Large intestine (tissue), 3 donors: ENCODE results near the gene OR2T8. TPM values are rescaled to one million over a fixed set of nuclear protein-coding genes. Genes with fewer than 3 reads are reported as not detected.
"Not testable (repeated sequence)": the region's sequence is repeated elsewhere in the genome, so short reads cannot be mapped to it uniquely, and the experiment has no call there.

Source experiments
- DNase-seq, 2 donors: peaks; one replicate each; pipeline versions ENCODE4 v3.0.0 to v3.0.0-alpha.2; 2013
- H3K27ac ChIP-seq: one replicate; pipeline ENCODE4 v1.5.1; 2013; ENCODE audit warnings: low read length
- H3K27me3 ChIP-seq: 2 replicates; pipeline ENCODE4 v1.6.1; 2013; ENCODE audit warnings: low read length; ENCODE audit not compliant: control insufficient read depth, insufficient read depth
- H3K36me3 ChIP-seq: 2 replicates; pipeline ENCODE4 v1.6.1; 2013; ENCODE audit warnings: low read length; ENCODE audit not compliant: control insufficient read depth, insufficient read depth
- H3K4me1 ChIP-seq: one replicate; pipeline ENCODE4 v1.6.1; 2013; ENCODE audit warnings: low read length; ENCODE audit not compliant: control insufficient read depth, insufficient read depth
- H3K4me3 ChIP-seq: one replicate; pipeline ENCODE4 v1.5.1; 2013; ENCODE audit warnings: low read length
- H3K9me3 ChIP-seq: one replicate; pipeline ENCODE4 v1.6.1; 2013; ENCODE audit warnings: mild to moderate bottlenecking, low read depth, low read length, moderate library complexity; ENCODE audit not compliant: control insufficient read depth
- WGBS: methylation state at CpG from one replicate; pipeline ENCODE4 v1.1.5; 2013; ENCODE audit warnings: low lambda C conversion rate; ENCODE audit not compliant: insufficient coverage; 5-methylcytosine and 5-hydroxymethylcytosine counted together
- polyA plus RNA-seq: library from polyadenylated mRNA; unstranded; fragments of 120-200 nt; gene quantifications from one replicate; pipeline ENCODE4 v1.2.1, GENCODE V29; 2013

OR2T8 gene
- polyA plus RNA-seq, 1 donor: 0.09 TPM

DNA sequence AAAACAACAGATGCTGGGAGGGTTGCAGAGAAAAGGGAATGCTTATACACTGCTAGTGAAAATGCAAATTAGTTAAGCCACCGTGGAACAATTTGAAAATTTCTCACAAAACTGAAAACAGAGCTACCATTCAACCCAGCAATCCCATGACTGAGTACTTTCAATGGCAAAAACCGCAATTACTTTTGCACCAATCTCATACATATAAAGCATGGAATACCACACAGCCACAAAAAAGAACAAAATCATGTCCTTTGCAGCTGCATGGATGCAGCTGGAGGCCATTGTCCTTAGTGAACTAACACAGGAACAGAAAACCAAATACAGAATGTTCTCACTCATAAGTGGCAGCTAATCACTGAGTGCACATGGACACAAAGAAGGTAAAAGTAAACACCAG is 6.3 kb upstream of the OR2T8 start:
- Histone ChIP-seq H3K27me3 (no peaks in the 10 kb centered on the region), H3K36me3 (no peaks in the 10 kb centered on the region), H3K4me3 (no peak overlapping the region), H3K9me3 (peaks cover 4% of the 10 kb centered on the region), H3K27ac (no peak overlapping the region), H3K4me1 (no peaks in the 10 kb centered on the region)
- WGBS: no CpG with 5 or more reads among the region's 2 CpGs
- DNase-seq: no peak

DNA sequence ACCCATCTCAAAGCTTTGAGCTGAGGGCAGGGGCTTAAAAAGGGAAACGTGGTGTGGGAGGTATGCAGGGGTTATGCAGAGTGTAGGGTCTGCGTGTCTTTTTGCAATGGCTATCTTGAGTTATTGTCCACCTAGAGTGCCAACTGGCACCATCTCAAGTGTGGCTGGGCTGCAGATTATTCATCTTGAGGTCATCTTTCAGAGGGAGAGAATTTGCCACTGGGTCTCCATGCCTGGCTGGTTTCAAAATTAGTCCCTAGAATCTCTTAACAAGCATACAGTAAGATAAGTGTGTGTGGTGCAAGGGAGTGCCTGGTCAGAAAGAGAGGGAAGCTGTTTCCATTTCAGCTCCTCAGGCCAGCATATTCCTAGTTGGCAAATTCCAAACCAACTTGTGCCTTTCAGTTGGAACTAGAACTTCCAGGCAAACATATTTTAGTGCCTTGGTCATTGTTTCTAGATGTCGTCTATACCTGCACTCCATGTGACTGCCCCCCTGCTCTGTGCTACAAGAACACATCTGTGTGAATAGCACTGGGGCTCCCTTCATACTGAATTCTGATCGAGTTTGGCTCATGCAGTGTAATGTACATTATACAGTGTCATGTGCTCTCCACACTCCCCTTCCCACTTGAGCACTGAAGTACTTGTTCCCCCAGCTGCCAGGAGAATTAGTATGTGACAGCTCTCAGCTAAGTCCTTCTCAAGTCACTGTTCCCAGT is 5.0 kb upstream of the OR2T8 start:
- Histone ChIP-seq H3K27ac (no peak overlapping the region), H3K9me3 (peaks cover 4% of the 10 kb centered on the region), H3K27me3 (no peaks in the 10 kb centered on the region), H3K4me3 (no peak overlapping the region), H3K4me1 (no peaks in the 10 kb centered on the region), H3K36me3 (no peaks in the 10 kb centered on the region)
- 80% methylated on average over 1 of the region's 4 CpGs for WGBS
- DNase-seq: no peak

DNA sequence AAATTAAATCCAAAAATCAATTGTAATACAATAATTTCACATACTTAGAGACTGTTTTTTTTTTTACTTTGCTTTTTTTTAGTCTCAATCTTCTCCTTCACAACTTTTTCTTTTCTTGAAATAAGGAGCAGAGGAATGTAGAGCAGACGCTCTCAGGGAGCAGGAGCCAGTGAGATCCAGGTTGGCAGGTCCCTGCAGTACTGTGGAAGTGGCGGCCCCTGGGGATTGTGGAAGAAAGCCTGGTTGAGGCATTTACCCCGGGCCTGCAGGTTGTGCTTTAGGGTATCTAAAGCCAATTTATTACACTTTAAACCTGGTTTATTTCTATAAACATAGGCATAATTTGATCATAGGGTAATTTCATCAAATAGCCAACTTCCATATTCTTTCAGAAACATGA is 3.9 kb downstream of the OR2T8 start:
- peaks cover 2% of the 10 kb centered on the region for H3K9me3 ChIP-seq
- no peaks in the 10 kb centered on the region for H3K27me3 ChIP-seq
- WGBS: no CpG with 5 or more reads among the region's 3 CpGs
- no peaks in the 10 kb centered on the region for H3K36me3 ChIP-seq
- H3K4me1 ChIP-seq: no peaks in the 10 kb centered on the region
- H3K4me3 ChIP-seq: no peak overlapping the region
- no peak overlapping the region for H3K27ac ChIP-seq
- no peak for DNase-seq

DNA sequence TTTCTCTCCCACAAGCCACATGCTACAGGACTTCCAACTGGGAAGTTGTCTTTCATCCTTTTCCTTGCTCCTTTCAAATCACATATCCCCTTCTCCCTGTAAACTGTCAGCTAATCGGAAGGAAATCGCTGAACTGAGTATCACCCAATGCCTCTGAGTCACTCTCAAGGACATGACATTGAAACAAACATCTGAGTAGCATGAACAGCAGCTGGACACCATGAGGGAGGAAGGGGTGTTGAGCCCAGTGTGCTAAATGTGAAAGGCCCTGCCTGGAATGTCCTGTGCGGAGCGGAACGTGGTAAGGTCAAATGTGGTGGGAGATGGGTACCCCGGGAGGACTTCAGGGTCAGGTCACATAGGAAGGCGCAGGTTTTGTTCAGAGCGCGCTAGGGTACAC is 4.8 kb downstream of the OR2T8 start, which contains the start of gene OR2AJ1:
Gene OR2AJ1, plus strand, starts transcription at position 22 of the 400 bp plus-strand sequence. CDS start 8,880 bp downstream, outside the sequence.
- Histone ChIP-seq H3K36me3 (no peaks in the 10 kb centered on the region), H3K27me3 (no peaks in the 10 kb centered on the region), H3K4me3 (no peak within 1 kb of the TSS), H3K9me3 (peaks cover 2% of the 10 kb centered on the region), H3K27ac (no peak within 1 kb of the TSS), H3K4me1 (no peaks in the 10 kb centered on the region)
- DNase-seq: no peak
- WGBS: no CpG with 5 or more reads among the region's 9 CpGs

DNA sequence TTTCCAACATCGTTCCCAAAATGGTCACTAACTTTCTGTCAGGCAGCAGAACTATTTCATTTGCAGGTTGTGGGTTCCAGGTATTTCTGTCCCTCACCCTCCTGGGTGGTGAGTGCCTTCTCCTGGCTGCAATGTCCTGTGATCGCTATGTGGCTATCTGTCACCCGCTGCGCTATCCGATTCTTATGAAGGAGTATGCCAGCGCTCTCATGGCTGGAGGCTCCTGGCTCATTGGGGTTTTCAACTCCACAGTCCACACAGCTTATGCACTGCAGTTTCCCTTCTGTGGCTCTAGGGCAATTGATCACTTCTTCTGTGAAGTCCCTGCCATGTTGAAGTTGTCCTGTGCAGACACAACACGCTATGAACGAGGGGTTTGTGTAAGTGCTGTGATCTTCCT is 13.9 kb downstream of the OR2T8 start:
- Histone ChIP-seq H3K36me3 (no peaks in the 10 kb centered on the region), H3K9me3 (peaks cover 14% of the 10 kb centered on the region), H3K4me3 (no peak overlapping the region), H3K27ac (no peak overlapping the region), H3K27me3 (no peaks in the 10 kb centered on the region), H3K4me1 (no peaks in the 10 kb centered on the region)
- no peak for DNase-seq
- no CpG with 5 or more reads among the region's 8 CpGs for WGBS

DNA sequence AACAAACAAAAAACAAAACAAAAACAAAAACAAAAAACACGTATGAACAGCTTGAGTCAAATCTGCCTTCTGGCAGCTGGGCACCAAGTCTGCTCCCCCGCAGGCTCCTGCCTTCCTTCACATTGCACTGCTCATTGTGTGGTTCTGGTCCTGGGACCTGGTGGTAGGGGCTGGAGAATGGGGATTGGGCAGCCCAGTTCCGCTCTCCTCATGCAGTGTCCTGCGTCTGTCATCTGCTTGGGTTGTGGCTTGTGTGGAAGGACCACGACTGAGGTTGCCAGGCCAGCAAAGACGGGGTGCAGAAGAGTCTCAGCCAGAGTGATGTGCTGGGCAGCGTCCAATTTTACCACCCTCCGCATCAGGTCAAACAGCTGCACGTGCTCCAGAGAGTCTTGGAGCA is 15.7 kb downstream of the OR2T8 start:
- WGBS: no CpG with 5 or more reads among the region's 9 CpGs
- no peak for DNase-seq
- H3K4me3 ChIP-seq: no peak overlapping the region
- H3K27me3 ChIP-seq: no peaks in the 10 kb centered on the region
- H3K27ac ChIP-seq: no peak overlapping the region
- H3K4me1 ChIP-seq: no peaks in the 10 kb centered on the region
- H3K9me3 ChIP-seq: peaks cover 14% of the 10 kb centered on the region
- H3K36me3 ChIP-seq: no peaks in the 10 kb centered on the region

DNA sequence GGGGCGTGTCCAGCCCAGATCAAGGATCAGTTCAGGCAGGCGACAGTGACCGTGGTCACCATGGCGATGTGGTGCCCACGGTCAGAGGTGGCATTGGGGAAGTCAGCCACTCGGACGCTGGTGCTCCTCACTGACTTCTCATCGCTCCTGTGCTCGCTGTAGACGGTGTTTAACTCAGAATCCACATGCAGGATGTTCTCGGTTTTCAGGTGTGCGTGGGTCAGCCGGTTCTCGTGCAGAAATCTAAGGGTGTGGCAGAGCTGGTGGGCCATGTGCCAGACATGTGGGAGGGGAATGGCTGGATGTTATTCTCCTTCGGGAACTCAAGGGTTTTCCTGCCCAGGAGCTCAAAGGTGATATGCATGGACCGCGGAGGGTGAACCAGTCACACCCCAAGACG is 16.4 kb downstream of the OR2T8 start:
- H3K36me3 ChIP-seq: no peaks in the 10 kb centered on the region
- H3K27ac ChIP-seq: no peak overlapping the region
- no CpG with 5 or more reads among the region's 18 CpGs for WGBS
- H3K9me3 ChIP-seq: peaks cover 14% of the 10 kb centered on the region
- no peak overlapping the region for H3K4me3 ChIP-seq
- H3K27me3 ChIP-seq: no peaks in the 10 kb centered on the region
- no peaks in the 10 kb centered on the region for H3K4me1 ChIP-seq
- no peak for DNase-seq

DNA sequence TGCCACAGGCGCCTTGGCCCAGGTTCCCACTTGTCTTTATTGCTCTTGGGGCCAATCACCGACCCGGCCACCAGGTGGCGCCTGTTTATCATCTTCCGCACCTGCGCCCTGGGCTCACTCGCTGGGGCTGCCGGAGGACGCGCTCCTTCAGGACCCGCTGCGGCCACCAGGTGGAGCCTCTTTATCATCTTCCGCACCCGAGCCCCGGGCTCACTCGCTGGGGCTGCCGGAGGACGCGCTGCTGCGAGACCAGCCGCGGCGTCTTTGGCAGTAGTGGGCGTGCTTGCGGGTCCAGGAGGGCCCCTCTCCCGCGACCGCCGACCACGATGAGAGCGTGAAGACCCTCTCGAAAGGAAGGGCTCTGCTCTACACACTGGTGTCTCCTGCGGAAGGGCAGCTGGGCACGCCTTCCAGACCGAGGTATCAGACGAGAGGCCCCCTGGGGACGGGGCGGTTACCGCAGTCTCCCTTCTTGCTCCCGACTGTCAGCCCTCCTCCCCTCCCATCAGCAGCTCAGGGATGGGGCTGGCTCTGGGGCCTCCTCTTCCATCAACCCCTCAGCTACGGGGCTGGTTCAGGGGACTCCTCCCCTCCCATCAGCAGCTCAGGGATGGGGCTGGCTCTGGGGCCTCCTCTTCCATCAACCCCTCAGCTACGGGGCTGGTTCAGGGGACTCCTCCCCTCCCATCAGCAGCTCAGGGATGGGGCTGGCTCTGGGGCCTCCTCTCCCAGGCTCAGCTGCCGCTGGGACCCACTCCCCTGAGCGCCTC is 17.1 kb downstream of the OR2T8 start:
- not testable (repeated sequence) for H3K4me3 ChIP-seq
- peak in 1 of 2 donors; percentile 31 for DNase-seq
- no CpG with 5 or more reads among the region's 44 CpGs for WGBS

DNA sequence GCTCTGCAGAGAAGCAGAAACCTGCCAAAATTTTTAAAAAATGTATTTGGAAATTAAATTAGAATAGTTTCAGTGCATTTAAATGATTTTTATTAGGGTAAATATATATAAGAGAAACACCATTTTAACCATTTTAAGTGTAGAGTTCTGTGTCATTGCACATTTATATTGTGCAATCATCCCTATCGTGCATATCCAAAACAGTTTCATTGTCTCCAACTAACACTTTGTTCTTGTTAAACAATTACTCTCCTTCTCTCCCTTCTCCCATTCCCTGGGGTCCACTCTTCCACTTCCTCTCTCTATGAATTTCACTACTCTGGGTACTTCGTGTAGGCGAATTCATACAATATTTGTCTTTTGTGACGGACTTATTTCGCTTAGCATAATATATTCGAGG is 22.6 kb downstream of the OR2T8 start:
- Histone ChIP-seq H3K4me3 (no peak overlapping the region), H3K9me3 (no peaks in the 10 kb centered on the region), H3K36me3 (no peaks in the 10 kb centered on the region), H3K27me3 (no peaks in the 10 kb centered on the region), H3K27ac (no peak overlapping the region), H3K4me1 (no peaks in the 10 kb centered on the region)
- 94% methylated on average over 3 of the region's 6 CpGs for WGBS
- no peak for DNase-seq

More for the DNA sequence above, 17.1 kb downstream of the OR2T8 start:
- H3K9me3 ChIP-seq: peaks cover 14% of the 10 kb centered on the region
- H3K4me1 ChIP-seq, H3K27ac ChIP-seq, H3K36me3 ChIP-seq, H3K27me3 ChIP-seq: not testable (repeated sequence)

DNA sequence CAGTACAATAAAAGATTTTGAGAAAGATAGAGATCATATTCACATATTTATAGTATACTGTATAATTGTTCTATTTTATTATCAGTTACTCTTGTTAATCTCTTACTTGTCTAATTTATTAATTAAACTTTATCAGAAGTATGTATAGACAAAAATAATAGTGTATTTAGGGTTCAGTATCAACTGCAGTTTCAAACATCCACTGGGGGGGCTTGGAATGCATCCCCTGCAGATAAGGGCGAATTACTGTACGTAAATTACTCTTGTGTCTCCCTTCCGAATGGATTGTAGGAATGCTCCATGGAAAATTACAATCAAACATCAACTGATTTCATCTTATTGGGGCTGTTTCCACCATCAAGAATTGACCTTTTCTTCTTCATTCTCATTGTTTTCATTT is 28.5 kb downstream of the OR2T8 start, which contains the start of gene OR2L8:
Gene OR2L8, plus strand, starts transcription at position 301 of the 400 bp plus-strand sequence. Its CDS starts 0 bp downstream, at position 301.
- Histone ChIP-seq H3K4me3 (no peak within 1 kb of the TSS), H3K27ac (no peak within 1 kb of the TSS), H3K27me3 (no peaks in the 10 kb centered on the region), H3K9me3 (no peaks in the 10 kb centered on the region), H3K36me3 (no peaks in the 10 kb centered on the region), H3K4me1 (no peaks in the 10 kb centered on the region)
- no peak for DNase-seq
- no CpG with 5 or more reads among the region's 3 CpGs for WGBS
